Astrocyte of the spinal cord (primary cell): ENCODE results near the gene TRPM1.

Experiments used
- DNase-seq: peaks from one replicate; pipeline ENCODE4 v3.0.0; 2011; ENCODE audit warnings: low read depth, low spot score
- H3K4me3 ChIP-seq: 2 replicates; pipeline ENCODE4 v1.5.1; 2011; ENCODE audit warnings: low read depth, mild to moderate bottlenecking, low read length, moderate library complexity
- in situ Hi-C: cut with HindIII; loops from 2 replicates; pipeline ENCODE4 v1.10.0; 2017; ENCODE audit warnings: low sequenced_read_pairs
- TF ChIP-seq, protein P1 (sequence below): IDR thresholded peaks from 2 replicates; pipeline ENCODE4 v1.5.1; 2012; ENCODE audit warnings: low read depth, mild to moderate bottlenecking, low read length, inconsistent platforms

Gene TRPM1

DNA sequence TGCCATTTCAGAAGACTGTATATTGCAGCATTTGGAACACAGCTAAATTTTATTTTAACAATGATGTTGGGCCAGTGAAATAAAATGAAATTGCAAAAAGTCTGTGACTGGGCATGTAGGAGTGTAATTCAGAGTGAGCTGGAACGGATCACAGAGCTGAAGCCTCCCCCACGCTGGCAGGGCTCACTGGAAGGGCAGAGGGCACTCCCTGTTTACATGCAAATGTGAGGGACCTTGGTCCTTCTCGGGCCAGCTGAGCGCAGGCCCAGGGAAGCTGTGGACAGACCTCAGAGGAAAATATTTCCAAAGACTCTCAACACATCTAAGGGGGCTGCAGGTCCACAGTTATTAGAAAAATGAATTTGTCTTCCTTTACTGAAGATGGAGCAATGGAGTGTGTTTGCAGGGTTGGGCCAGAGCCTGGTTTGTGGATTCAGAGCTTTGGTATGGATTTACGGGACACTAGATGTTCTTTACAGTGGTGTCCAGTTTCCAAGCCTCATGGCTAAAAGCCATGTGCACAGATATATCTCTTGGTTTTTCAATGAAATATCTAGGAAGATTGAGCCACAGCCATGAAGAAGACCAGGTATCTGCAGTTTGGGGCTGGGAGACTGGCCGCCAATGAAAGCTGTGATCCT lies 32.0 kb downstream of the TRPM1 start:
- DNase-seq, result no peak
- in situ Hi-C loops, result no loop called here
- H3K4me3 ChIP-seq, result no peak overlapping the region
- TF ChIP-seq, protein P1, sequence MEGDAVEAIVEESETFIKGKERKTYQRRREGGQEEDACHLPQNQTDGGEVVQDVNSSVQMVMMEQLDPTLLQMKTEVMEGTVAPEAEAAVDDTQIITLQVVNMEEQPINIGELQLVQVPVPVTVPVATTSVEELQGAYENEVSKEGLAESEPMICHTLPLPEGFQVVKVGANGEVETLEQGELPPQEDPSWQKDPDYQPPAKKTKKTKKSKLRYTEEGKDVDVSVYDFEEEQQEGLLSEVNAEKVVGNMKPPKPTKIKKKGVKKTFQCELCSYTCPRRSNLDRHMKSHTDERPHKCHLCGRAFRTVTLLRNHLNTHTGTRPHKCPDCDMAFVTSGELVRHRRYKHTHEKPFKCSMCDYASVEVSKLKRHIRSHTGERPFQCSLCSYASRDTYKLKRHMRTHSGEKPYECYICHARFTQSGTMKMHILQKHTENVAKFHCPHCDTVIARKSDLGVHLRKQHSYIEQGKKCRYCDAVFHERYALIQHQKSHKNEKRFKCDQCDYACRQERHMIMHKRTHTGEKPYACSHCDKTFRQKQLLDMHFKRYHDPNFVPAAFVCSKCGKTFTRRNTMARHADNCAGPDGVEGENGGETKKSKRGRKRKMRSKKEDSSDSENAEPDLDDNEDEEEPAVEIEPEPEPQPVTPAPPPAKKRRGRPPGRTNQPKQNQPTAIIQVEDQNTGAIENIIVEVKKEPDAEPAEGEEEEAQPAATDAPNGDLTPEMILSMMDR, result no peak

DNA sequence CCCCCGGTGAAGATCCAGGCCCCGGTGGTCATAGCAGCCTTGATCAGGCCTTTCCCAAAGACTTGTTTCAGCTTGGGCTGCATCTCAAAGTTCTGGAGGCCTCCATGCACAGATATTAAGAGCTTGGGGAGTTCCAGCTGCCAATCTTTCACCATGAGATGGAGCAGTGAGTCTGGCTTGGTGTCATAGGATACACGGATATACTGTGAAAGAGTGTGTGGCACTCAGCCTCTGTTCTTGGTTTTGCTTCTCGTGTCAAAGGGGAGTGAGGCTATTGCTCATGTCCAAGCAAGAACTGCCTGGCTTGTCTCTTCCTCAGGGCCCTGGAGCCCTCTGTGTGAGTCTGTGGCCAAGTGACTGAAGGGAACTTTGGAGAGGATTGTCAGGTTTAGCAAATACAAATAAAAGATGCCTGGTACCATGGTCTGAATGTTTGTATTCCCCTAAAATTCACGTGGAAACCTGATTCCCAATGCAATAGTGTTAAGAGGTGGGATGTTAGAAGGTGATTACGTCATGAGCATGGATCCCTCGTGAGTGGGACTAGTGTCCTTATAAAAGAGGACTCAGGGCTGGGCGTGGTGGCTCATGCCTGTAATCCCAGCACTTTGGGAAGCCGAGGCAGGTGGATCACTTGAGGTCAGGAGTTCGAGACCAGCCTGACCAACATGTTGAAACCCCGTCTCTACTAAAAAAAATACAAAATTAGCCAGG lies 33.5 kb downstream of the TRPM1 start:
- in situ Hi-C loops, result no loop called here
- DNase-seq, result no peak
- no peak overlapping the region for H3K4me3 ChIP-seq
- TF ChIP-seq, protein P1, result no peak

DNA sequence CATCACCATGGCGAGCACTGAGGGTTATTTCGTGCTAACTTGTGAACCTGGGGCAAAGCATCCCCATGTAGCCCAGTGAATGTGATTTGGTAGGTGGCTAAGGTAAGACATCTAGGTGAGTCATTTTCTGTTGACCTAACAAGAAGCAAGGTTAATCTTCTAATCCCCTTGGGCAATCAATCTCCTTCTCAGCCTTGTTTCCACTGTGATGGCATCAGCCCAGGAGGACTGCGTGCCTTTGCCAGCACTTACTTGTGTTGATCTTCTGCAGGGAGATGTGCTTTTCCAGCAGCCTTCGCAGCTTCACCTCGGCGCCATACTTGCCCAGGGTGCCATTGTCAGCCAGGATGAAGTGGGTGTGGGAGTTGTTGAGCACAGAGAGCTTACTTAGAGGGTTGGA lies 35.7 kb downstream of the TRPM1 start:
- TF ChIP-seq, protein P1, result no peak
- H3K4me3 ChIP-seq, result no peak overlapping the region
- in situ Hi-C loops, result no loop called here
- DNase-seq, result no peak

DNA sequence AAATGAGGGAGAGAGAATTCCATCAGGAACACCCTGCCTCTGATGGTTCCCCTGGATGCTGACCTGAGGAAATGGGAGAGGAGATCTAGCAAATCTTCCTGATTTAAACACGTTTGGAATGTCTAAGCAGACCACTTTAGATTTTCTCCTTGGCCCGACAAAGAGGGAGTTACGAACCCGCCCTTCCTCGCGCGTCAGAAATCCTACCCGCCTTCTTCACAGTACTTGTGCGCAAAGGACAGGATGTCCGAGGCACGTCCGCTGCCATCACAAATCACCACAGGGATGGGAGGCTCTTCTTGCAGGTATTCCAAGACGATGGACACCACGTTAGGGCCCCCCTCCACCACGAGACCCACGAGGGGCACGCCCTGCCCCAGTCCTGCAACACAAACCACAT lies 38.6 kb downstream of the TRPM1 start:
- in situ Hi-C loops, result no loop called here
- no peak for DNase-seq
- no peak overlapping the region for H3K4me3 ChIP-seq
- TF ChIP-seq, protein P1, result no peak

DNA sequence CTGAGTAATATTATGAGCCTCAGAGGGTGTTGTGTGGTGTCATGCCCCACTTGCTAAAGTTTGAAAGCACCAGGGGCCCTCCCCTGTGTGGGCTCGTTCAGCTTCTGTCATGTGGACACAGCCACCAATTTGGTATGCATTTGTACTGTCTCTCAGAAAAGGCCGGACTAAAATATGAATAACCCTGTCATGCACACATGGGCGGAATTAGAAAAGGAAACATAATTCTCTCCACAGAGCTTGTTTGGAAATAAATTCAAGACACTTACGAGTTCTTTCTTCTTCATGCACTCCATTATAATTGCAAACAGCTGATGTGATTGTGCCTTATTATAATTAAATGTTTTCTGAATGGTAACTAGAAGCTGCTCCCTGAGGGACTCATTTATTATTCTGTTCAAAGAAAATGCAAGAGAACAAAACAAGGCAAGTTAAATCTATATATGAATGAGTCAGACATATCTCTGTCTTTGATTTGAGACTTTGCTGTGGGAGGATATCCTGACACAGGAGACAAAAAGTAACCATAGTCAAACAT lies 39.1 kb downstream of the TRPM1 start:
- no peak overlapping the region for H3K4me3 ChIP-seq
- DNase-seq, result no peak
- in situ Hi-C loops, result no loop called here
- TF ChIP-seq, protein P1, result no peak

DNA sequence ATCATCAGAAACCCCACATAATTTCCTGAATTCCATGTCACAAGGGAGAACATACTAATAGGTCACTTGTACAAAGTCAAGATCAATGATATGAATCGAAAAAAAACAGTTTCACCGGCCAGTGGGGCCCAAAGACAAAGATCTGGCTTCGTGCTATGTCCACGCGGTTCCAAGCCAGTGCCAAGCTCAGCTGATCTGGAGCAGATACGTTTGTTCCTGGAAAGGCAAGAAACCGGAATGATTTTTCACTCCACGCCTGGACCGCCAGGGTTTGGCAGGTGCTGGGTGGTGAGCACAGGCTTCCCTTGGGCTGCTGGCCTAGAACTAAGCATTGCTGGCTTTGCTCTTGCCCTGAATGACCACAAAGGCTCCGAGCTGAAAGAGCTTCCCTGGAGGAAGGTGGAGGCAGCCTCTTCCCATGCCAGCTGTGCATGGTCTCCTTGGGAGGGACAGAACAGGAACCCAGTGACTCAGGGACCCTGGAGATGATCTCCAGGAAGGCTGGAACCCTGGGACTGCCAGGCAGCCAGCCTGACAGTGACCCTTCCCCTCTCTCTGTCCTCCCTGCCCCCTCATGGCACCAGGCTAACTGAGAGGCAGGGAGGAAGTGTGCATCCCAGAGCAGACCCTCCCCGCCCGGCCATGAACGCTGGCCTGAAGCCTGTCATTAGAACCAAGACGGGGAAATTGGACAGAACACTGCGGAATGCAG lies 40.9 kb downstream of the TRPM1 start:
- DNase-seq, result no peak
- H3K4me3 ChIP-seq, result no peak overlapping the region
- TF ChIP-seq, protein P1, result no peak
- in situ Hi-C loops, result no loop called here
